Fibroblast of skin of left quadriceps (primary cell): ENCODE data around the gene LMOD2.

Source experiments
- DNase-seq, 2 experiments: peaks; one replicate each; pipeline ENCODE4 v3.0.0-alpha.2; 2013; ENCODE audit warnings: low read depth in 2 of 2

Gene LMOD2

DNA sequence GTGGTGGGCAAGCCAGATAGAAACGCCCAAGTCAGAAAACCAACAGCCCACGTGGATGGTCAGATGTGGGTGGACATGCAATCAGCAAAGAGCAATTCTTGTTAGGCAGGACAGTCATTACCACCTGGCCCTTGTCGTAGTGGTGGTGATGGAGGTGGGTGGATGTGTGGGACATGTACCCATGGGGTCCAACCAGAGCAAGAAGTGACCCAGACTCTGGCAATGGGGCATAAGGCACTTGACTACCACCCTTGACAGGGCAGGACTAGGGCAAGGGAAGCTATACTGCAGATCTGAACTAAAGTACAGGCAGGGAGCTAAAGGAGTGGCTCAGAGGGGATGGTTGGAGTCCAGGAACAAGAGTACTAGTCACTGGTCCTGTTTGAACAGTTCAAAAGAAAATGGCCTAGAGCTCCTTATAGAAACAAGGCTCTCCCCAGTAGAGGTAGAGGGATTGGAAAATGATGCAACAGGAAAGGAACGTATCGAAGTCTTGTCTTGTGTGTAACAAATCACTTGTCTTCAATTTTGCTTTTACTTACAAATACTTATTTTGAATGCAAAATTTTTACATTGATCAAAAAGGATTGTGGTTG is 17.6 kb downstream of the LMOD2 start:
- DNase-seq, result no peak

- no peak for DNase-seq
Observed at GRCh38 chr7:123673752-123674398, 18.2 kb downstream of the LMOD2 start.

- DNase-seq, result no peak
Observed at GRCh38 chr7:123674399-123675180, 18.9 kb downstream of the LMOD2 start.

- peak; percentile 19 to 27 for DNase-seq
Observed at GRCh38 chr7:123675181-123675473, 19.5 kb downstream of the LMOD2 start.

DNA sequence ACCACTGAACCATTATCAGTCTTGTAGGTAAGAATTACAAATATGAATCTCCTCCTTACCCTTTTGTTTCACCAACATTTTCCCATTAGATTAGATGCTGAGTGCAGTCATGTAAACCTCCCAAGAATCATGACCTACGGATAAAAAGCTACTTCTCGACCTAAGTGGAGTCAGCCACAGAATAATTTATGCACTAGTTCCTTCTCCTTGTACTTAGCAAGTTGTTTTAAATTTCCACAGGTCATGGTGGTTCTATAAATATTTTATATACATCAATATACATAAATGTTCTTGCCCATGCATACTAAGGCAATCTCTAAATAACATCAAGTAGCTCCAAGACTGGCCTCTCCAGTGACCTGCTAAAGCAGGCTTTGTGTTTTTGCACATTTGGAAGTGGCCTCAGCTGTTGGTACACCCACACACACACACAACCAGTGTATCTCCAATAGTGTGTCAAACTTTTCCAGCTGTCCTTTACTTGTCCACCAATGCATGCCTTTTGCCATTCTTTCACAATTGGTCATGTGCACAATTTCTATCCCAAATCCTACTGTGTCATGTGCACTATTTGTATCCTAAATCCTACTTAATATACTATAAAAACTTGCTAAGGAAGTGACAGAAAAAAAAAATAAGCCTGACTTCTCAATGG is 21.5 kb downstream of the LMOD2 start:
- no peak for DNase-seq

DNA sequence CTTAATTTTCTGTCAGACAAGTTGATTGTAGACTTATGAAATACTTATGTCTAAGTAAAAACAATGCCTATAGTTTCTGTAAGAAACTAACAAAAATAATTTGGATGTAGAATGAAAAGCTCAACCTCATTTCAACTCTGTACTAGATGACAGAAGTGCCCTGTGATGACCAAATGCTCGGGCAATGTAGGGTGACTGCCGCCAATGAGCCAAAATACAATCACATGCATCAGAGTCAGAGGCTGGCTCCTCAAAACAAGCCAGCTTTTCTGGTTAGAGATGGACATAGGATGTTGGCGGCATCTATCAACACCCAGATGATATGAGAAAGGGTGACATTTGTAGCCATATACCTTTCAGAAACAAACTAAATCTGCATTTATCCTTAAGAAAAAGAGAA is 23.9 kb downstream of the LMOD2 start:
- DNase-seq, result no peak

DNA sequence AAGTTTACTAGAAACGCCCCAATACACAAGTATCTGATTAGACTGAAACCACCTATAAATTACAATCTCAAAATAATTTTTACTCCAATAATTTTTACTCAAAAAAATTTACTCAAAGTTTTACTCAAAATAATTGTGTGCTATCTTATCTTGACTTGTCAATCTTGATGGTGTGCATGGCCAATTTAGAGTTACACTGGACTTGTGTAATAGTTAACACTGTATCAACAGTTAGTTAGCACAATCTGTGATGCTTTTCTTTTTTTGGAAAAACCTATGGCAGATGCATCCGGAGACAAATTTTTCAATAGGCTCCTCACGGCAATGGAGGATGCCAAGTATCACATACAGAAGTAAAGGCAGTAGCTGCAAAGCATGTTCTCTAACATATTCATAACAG is 24.9 kb downstream of the LMOD2 start:
- DNase-seq, result no peak

DNA sequence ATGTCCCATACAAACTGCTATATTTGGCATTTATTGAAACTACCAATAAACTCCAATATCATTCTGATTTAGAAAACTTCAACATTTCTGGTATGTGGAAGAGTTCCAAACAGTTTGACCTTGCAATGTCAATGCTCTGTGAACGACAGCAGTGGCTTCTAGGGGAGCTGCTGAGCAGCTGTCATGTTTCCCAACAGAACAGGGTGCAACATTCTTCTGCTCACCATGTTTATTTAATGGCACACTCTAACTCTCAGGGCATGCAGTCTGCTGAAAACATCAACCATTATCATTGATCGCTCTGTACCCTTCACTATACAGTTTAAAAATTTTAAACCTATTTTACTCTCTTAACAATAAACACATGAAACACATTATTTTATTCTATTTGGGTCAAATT is 25.9 kb downstream of the LMOD2 start:
- no peak for DNase-seq

DNA sequence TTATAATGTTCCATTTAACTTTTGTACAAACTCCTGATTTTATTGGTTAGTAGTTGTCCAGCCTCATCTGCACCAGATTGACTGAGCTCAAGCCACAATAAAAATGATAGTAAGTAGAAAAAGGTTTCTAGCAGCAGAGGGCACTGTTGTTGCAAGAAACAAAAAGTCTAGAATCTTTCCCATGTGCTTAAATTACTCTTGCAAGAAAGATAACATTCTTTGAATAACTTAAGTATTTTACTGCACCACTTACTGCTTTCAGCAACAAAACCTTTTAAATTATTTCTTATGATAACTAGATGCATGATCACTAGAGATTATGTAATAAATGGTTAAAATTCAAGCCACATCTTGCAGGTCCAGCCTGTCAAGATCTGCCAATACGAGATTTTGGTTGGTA is 27.0 kb downstream of the LMOD2 start:
- peak; percentile 45 to 49 for DNase-seq

DNA sequence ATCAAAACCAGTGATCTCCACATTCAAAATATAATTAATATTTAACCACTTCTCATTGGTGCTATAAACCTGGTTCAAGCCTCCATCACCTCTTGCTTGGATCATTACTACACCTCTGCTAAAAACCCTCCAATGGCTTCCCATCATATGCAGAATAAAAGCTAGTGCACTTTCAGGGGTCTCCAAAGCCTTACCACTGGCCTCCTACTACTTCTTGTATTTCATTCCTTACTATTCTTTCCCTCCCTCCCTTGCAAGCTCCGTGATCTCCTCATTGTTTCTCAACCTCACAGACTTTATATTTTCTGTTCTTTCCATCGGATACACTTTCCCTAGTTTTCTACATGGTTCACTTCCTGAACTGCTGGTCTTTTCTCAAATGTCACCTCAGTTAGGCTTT is 31.5 kb downstream of the LMOD2 start:
- DNase-seq, result no peak

- no peak for DNase-seq
Observed at GRCh38 chr7:123687727-123688126, 32.1 kb downstream of the LMOD2 start.

DNA sequence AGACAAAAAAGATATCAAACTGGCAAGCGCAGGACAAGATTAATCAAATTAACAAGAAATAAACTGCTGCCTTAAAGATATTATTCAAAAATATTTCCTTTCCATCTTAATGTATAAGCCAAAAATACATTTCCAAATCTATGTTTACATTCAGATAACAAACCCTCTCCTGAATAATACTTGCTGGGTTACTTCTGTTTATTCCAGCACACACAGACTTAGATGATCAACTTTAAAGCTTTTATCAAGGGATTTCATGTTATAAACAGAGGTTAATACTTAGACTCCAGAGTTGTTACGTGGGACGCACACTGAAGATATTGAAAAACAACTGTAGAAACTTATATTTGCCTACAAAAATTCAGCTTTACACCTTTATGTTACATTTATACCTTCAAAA is 33.6 kb downstream of the LMOD2 start:
- no peak for DNase-seq

DNA sequence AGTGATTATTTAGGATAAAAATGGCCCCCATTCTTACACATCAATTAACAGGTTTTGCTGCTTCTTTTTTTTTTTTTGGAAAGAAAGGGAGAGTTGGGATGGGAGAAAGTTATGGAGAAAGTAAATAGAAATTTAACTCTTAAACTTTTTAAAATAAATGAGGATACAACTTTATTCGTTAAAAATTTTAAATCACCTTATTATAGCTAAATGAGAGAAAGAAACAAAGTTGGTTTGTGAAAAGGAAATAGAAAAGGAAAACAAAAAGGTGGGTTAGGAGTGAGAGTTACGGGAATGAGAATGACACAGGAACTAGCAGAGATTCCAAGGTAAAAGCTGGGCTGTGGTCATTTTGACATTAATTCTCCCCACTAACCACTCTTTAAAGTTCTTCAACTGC is 34.9 kb downstream of the LMOD2 start:
- DNase-seq, result no peak

GRCh38 chr7:123692471-123692877 is 36.8 kb downstream of the LMOD2 start:
- no peak for DNase-seq

DNA sequence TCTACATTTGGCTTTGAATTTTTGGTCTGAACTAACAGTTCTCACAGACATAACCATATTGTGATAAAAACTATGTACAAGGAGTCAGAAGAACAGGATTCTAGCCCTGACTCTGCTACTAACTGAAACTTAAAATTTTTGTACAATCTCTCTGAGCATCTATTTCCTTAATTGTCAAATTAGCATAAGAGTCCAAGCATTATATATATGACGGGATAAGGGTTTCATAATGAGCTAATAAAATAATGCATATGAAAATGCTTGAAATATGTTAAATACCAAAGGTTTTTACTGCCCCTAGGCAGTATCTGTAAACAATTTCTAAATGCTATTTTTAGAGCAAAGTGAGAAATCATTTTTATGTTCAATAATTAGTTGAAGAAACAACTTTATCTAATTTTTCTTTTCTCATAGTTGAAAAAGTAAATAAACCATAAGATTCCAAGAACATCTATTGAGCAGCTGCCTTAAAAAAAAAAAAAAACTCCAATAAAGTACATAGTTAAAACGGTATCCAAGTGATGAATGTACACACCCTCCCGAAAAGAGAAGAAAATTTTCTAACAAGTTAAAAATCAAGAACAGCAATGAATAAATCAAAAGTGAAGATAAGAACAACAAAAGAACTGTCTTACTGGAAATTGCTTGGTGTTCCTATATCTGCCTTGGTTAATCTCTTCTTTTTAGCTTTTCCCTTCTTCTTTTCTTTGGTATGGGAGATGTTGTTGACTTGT is 40.4 kb downstream of the LMOD2 start:
- no peak for DNase-seq

GRCh38 chr7:123705211-123705901 is 49.7 kb downstream of the LMOD2 start:
- DNase-seq, result no peak

GRCh38 chr7:123709525-123709924 is 53.9 kb downstream of the LMOD2 start:
- DNase-seq, result no peak

DNA sequence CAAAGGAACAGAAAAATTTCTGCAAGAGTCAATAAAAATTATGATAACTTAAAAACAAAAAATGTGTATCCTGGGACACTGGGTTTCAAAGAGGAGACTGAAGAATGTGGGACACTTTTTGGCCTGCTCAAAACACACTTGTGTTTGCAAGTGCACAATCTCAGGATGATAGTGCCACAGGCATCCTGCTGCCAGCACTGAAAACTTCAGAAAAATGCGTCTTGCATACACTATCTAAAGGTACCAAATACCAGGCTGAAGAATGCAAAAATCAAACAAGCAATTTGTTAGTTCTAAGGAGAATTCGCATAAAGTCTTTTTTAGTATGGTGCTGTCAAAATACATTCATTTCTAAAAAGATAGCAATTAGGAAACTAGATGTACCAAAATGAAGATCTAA is 55.0 kb downstream of the LMOD2 start:
- DNase-seq, result no peak

GRCh38 chr7:123711832-123712293 is 56.2 kb downstream of the LMOD2 start:
- no peak for DNase-seq

- DNase-seq, result peak; percentile 52 to 58
Observed at GRCh38 chr7:123712619-123713018, 57.0 kb downstream of the LMOD2 start.
